Measurements from ENCODE around the gene PLEKHG1.

The PLEKHG1 gene

DNA sequence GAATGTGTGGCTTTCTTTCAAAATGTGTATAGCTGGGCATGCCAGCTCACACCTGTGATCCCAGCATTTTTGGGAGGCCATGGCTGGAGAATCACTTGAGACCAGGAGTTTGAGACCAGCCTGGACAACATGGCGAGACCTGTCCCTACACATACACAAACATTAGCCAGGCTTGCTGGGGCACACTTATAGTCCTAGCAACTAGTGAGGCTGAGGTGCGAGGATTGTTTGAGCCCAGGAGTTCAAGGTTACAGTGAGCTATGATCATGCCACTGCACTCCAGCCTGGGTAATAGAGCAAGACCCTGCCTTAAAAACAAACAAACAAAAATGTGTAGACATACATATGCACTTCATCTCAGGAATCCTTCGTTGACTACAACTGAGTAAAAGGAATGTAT is 31.1 kb upstream of the PLEKHG1 start:
- Histone ChIP-seq H3K27ac (no peak overlapping the region), H3K4me3 (ENCODE audit: low read depth, low read length) (no peak overlapping the region), H3K4me1 (peaks cover 50% of the 10 kb centered on the region), H3K9me3 (ENCODE audit: control insufficient read depth, low read length) (no peaks in the 10 kb centered on the region), H2AFZ (peak overlapping the region; percentile 51), H3K36me3 (ENCODE audit: control insufficient read depth, insufficient read depth, low read length) (no peaks in the 10 kb centered on the region), H3K79me2 (no peaks in the 10 kb centered on the region), H3K4me2 (ENCODE audit: low read length) (no peak overlapping the region), H3K9ac (no peak overlapping the region), H3K27me3 (ENCODE audit: control insufficient read depth, insufficient read depth, low read length) (no peaks in the 10 kb centered on the region)
- TF ChIP-seq, protein P1, sequence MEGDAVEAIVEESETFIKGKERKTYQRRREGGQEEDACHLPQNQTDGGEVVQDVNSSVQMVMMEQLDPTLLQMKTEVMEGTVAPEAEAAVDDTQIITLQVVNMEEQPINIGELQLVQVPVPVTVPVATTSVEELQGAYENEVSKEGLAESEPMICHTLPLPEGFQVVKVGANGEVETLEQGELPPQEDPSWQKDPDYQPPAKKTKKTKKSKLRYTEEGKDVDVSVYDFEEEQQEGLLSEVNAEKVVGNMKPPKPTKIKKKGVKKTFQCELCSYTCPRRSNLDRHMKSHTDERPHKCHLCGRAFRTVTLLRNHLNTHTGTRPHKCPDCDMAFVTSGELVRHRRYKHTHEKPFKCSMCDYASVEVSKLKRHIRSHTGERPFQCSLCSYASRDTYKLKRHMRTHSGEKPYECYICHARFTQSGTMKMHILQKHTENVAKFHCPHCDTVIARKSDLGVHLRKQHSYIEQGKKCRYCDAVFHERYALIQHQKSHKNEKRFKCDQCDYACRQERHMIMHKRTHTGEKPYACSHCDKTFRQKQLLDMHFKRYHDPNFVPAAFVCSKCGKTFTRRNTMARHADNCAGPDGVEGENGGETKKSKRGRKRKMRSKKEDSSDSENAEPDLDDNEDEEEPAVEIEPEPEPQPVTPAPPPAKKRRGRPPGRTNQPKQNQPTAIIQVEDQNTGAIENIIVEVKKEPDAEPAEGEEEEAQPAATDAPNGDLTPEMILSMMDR (IDR thresholded peaks at IDR 0.05) = no peak

DNA sequence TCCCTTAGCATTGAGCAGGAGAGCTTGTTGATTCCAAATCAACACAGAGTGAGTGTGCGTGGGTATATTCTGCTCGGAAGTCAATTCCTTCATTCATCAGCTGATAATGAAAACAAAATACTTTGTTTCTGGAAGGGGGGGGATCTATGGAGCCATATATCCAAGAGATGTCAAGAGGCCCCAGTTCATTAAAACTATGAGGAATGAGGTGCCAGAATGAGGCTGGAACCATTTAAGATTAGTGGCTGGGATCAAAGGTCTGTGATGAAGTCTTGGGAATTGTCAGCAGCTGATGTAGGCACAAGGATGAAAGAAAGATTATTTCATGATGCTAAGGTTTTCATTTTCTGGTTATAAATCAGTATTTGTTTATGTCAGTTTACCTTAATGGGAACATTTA is 30.5 kb upstream of the PLEKHG1 start:
- TF ChIP-seq, protein P1 (IDR thresholded peaks at IDR 0.05) = no peak
- Histone ChIP-seq H2AFZ (peak overlapping the region; percentile 13), H3K4me3 (ENCODE audit: low read depth, low read length) (no peak overlapping the region), H3K27ac (no peak overlapping the region), H3K9ac (no peak overlapping the region), H3K4me1 (peaks cover 56% of the 10 kb centered on the region), H3K36me3 (ENCODE audit: control insufficient read depth, insufficient read depth, low read length) (no peaks in the 10 kb centered on the region), H3K9me3 (ENCODE audit: control insufficient read depth, low read length) (no peaks in the 10 kb centered on the region), H3K4me2 (ENCODE audit: low read length) (no peak overlapping the region), H3K79me2 (no peaks in the 10 kb centered on the region), H3K27me3 (ENCODE audit: control insufficient read depth, insufficient read depth, low read length) (no peaks in the 10 kb centered on the region)

GRCh38 chr6:150573041-150573681 is 26.5 kb upstream of the PLEKHG1 start:
- no peak overlapping the region for H3K9ac ChIP-seq
- peak overlapping the region; percentile 48 for H2AFZ ChIP-seq
- peak overlapping the region; percentile 60 for H3K4me2 ChIP-seq (ENCODE audit: low read length)
- H3K4me3 ChIP-seq (ENCODE audit: low read depth, low read length) = no peak overlapping the region
- TF ChIP-seq, protein P1 (IDR thresholded peaks at IDR 0.05) = no peak
- peaks cover 40% of the 10 kb centered on the region for H3K4me1 ChIP-seq
- no peaks in the 10 kb centered on the region for H3K79me2 ChIP-seq
- peak overlapping the region; percentile 90 for H3K27ac ChIP-seq
- no peaks in the 10 kb centered on the region for H3K27me3 ChIP-seq (ENCODE audit: control insufficient read depth, insufficient read depth, low read length)
- no peaks in the 10 kb centered on the region for H3K36me3 ChIP-seq (ENCODE audit: control insufficient read depth, insufficient read depth, low read length)
- H3K9me3 ChIP-seq (ENCODE audit: control insufficient read depth, low read length) = no peaks in the 10 kb centered on the region

DNA sequence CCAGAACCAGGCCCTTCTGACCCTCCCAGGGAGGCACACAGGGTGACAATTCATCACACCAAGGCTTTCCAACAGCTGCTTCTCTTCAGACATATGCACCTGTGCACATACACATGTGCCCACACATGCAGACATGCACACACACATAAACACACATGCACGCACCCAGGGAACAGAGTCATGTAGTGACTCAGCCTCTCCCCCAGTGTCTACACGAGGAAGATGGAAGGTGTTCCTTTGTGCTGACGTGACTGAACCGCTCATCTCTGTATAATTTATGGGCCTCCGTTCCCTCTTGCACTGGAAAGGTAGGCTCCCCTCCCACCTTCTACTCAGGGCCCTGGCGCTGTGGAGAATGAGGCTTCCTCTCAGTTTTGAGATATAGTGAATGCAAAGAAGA is 23.8 kb upstream of the PLEKHG1 start:
- Histone ChIP-seq H3K9ac (no peak overlapping the region), H3K9me3 (ENCODE audit: control insufficient read depth, low read length) (no peaks in the 10 kb centered on the region), H2AFZ (no peak overlapping the region), H3K36me3 (ENCODE audit: control insufficient read depth, insufficient read depth, low read length) (no peaks in the 10 kb centered on the region), H3K79me2 (no peaks in the 10 kb centered on the region), H3K4me1 (peaks cover 31% of the 10 kb centered on the region), H3K27ac (no peak overlapping the region), H3K4me2 (ENCODE audit: low read length) (no peak overlapping the region), H3K27me3 (ENCODE audit: control insufficient read depth, insufficient read depth, low read length) (no peaks in the 10 kb centered on the region), H3K4me3 (ENCODE audit: low read depth, low read length) (no peak overlapping the region)
- TF ChIP-seq, protein P1 (IDR thresholded peaks at IDR 0.05) = no peak

DNA sequence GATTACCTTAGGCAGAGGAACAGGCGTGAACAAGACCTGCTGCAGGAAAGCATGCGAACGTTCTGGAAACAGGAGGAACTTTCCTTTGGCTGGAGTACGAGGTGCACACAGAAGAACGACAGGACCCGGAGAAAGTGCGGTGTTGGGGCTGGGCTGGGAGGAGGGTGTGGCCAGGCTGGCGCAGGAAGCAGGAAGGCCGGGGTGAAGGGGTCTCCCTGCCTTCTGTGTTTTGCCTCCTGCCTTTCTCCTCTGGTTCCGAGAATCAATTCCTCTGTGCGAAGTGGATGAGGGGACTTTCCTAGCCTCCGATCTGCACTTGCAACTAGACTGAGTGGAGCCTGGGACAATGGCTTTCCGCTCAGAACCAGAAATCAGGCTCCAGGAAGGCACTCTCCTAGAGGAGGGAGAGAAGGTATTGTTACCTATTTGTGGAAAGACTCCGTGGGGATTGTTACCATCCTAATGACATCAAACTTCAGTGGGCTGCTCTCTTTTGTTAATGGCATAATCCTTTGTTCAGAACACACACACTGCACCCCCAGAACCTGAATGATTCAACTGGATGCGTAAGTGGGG is 22.9 kb upstream of the PLEKHG1 start:
- Histone ChIP-seq H3K4me2 (ENCODE audit: low read length) (no peak overlapping the region), H3K4me3 (ENCODE audit: low read depth, low read length) (no peak overlapping the region), H3K27me3 (ENCODE audit: control insufficient read depth, insufficient read depth, low read length) (no peaks in the 10 kb centered on the region), H3K79me2 (no peaks in the 10 kb centered on the region), H3K9me3 (ENCODE audit: control insufficient read depth, low read length) (no peaks in the 10 kb centered on the region), H3K4me1 (peaks cover 25% of the 10 kb centered on the region), H2AFZ (no peak overlapping the region), H3K27ac (no peak overlapping the region), H3K36me3 (ENCODE audit: control insufficient read depth, insufficient read depth, low read length) (no peaks in the 10 kb centered on the region), H3K9ac (no peak overlapping the region)
- TF ChIP-seq, protein P1 (IDR thresholded peaks at IDR 0.05) = no peak
